WI38 (cell line): ENCODE results near the gene MOB3A.

Experiments
- H3K4me3 ChIP-seq: 2 replicates; pipeline ENCODE4 v1.5.1; 2011; ENCODE audit warnings: low read depth, mild to moderate bottlenecking, control low read depth, low read length
- CTCF ChIP-seq: IDR thresholded peaks from 2 replicates; pipeline ENCODE4 v1.5.1; 2012; ENCODE audit warnings: low read depth, mild to moderate bottlenecking, control low read depth, low read length

MOB3A gene

GRCh38 chr19:2112516-2113320 lies 16.6 kb upstream of the MOB3A start:
- H3K4me3 ChIP-seq: no peak overlapping the region
- TF ChIP-seq CTCF: no peak

GRCh38 chr19:2111886-2112285 lies 15.8 kb upstream of the MOB3A start:
- no peak for TF ChIP-seq CTCF
- no peak overlapping the region for H3K4me3 ChIP-seq

- H3K4me3 ChIP-seq: no peak overlapping the region
- TF ChIP-seq CTCF: no peak
Observed at GRCh38 chr19:2111425-2111824, 15.3 kb upstream of the MOB3A start.

- no peak overlapping the region for H3K4me3 ChIP-seq
- no peak for TF ChIP-seq CTCF
Observed at GRCh38 chr19:2110822-2111221, 14.7 kb upstream of the MOB3A start.

- no peak overlapping the region for H3K4me3 ChIP-seq
- no peak for TF ChIP-seq CTCF
Observed at GRCh38 chr19:2109046-2109864, 13.1 kb upstream of the MOB3A start.

- no peak for TF ChIP-seq CTCF
- no peak overlapping the region for H3K4me3 ChIP-seq
Observed at GRCh38 chr19:2108251-2109016, 12.3 kb upstream of the MOB3A start.
